ENCODE results near the gene NFYC.

NFYC gene

DNA sequence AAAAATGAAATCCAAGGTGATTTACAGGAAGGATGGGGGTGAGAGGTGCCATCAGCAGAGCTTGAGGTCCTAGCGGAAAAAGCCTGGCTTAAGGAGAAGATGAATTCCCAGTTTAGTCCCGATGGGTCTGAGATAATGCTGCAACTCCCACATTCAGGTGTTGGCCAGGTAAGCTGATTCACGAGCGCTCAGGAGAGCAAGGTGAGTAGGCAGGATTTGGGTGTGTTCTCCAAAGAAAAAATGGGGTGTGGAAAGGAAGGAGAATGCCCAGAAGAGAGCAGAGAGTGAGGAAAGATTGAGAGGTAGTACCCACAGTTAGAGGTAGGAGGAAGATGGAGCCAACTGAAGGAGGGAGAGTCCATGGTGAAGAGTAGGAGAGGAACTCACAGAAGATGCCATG is 38.5 kb upstream of the NFYC start:
- H3K27me3 ChIP-seq (ENCODE audit: control insufficient read depth, insufficient read depth, low read length, poor library complexity, severe bottlenecking) = no peaks in the 10 kb centered on the region
- no peaks in the 10 kb centered on the region for H3K9me3 ChIP-seq (ENCODE audit: control insufficient read depth, low read length)
- no peaks in the 10 kb centered on the region for H3K36me3 ChIP-seq (ENCODE audit: control insufficient read depth, insufficient read depth, low read length)
- peaks cover 25% of the 10 kb centered on the region for H3K4me1 ChIP-seq (ENCODE audit: control insufficient read depth, insufficient read depth, low read length)
- no peak overlapping the region for H3K4me3 ChIP-seq (ENCODE audit: insufficient read depth, low read depth, low read length)
- H3K27ac ChIP-seq (ENCODE audit: insufficient read depth, low read depth, low read length, poor library complexity, severe bottlenecking) = no peak overlapping the region
- 96 to 97% methylated on average over 4 of the region's 4 CpGs for WGBS, 2 experiments

DNA sequence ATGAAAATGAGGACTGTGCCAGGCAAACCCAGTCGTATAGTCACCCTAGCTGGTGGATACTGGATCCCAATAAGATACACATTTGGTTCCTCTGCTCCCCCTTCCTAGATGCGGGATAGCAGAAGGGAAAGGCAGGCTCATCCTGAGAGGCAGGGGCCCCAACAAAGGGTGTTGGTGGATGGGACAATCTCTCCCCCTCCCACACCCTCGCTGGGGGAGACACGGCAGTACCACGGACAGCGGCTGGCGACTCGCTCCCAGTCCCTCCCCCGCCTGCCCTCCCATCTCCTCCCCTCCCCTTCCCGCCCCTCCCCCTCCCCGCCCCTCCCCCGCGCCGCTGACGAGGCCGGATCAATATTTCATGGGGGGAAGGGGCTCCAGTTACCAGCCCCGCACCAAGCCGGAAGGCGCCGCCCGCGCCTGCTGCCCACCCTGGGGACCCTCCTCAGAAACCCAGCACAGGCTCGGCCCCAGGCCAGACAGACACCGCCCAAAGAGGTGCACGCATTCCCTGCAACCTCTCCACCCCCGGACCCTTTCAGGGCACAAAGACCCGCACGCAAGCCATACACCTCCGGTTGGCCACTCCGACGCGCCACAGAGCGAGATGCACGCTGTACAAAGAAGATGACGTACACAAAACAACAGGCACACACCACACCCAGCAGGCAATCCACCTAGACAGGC is 37.5 kb upstream of the NFYC start:
- 7 to 8% methylated on average over 24 to 25 of the region's 35 CpGs for WGBS, 2 experiments
- H3K27me3 ChIP-seq (ENCODE audit: control insufficient read depth, insufficient read depth, low read length, poor library complexity, severe bottlenecking) = no peaks in the 10 kb centered on the region
- peak overlapping the region; percentile 30 for H3K4me3 ChIP-seq (ENCODE audit: insufficient read depth, low read depth, low read length)
- no peak overlapping the region for H3K27ac ChIP-seq (ENCODE audit: insufficient read depth, low read depth, low read length, poor library complexity, severe bottlenecking)
- no peaks in the 10 kb centered on the region for H3K9me3 ChIP-seq (ENCODE audit: control insufficient read depth, low read length)
- no peaks in the 10 kb centered on the region for H3K36me3 ChIP-seq (ENCODE audit: control insufficient read depth, insufficient read depth, low read length)
- H3K4me1 ChIP-seq (ENCODE audit: control insufficient read depth, insufficient read depth, low read length) = peaks cover 27% of the 10 kb centered on the region

DNA sequence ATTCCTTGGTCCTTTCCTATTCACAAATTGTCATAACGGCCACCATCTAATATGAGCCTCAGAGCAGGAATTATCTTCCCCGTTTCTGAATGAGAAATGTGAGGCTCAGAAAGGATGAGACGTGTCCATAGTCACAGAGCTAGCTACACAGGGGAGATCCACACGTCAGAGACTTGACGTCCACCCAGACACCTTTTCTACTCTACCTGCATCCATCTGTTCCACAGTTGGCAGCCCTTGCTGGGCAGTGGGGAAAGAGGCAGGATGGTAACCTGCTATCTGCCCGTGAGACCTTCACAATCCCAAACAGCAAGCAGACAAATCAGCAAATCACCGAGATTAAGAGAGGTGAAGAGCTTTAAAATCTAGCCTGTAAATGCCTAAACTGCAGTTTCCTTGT is 34.5 kb upstream of the NFYC start:
- Histone ChIP-seq H3K27ac (ENCODE audit: insufficient read depth, low read depth, low read length, poor library complexity, severe bottlenecking) (no peak overlapping the region), H3K4me1 (ENCODE audit: control insufficient read depth, insufficient read depth, low read length) (peaks cover 24% of the 10 kb centered on the region), H3K36me3 (ENCODE audit: control insufficient read depth, insufficient read depth, low read length) (no peaks in the 10 kb centered on the region), H3K27me3 (ENCODE audit: control insufficient read depth, insufficient read depth, low read length, poor library complexity, severe bottlenecking) (no peaks in the 10 kb centered on the region), H3K9me3 (ENCODE audit: control insufficient read depth, low read length) (no peaks in the 10 kb centered on the region), H3K4me3 (ENCODE audit: insufficient read depth, low read depth, low read length) (no peak overlapping the region)
- WGBS, 2 experiments = 90 to 96% methylated on average over 7 of the region's 7 CpGs

GRCh38 chr1:40658751-40659648 is 32.5 kb upstream of the NFYC start:
- 91% methylated on average over 16 of the region's 16 CpGs for WGBS, 2 experiments
- H3K4me3 ChIP-seq (ENCODE audit: insufficient read depth, low read depth, low read length) = no peak overlapping the region
- H3K9me3 ChIP-seq (ENCODE audit: control insufficient read depth, low read length) = no peaks in the 10 kb centered on the region
- peaks cover 21% of the 10 kb centered on the region for H3K4me1 ChIP-seq (ENCODE audit: control insufficient read depth, insufficient read depth, low read length)
- H3K27ac ChIP-seq (ENCODE audit: insufficient read depth, low read depth, low read length, poor library complexity, severe bottlenecking) = no peak overlapping the region
- H3K36me3 ChIP-seq (ENCODE audit: control insufficient read depth, insufficient read depth, low read length) = no peaks in the 10 kb centered on the region
- no peaks in the 10 kb centered on the region for H3K27me3 ChIP-seq (ENCODE audit: control insufficient read depth, insufficient read depth, low read length, poor library complexity, severe bottlenecking)

DNA sequence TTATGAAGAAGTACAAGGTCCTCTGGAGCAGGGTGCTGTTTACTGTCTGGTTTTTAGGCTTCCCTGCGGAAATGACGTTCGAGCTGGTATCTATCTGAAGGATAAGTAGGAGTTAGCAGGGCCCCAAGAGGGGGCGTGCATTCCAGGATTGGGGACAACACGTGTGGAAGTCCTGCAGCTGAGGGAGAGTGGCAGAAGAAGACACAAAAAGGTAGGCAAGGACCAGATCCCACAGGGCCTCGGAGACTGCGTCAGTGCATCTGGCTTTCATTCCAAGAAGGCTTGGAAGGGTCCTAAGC is 31.9 kb upstream of the NFYC start:
- Histone ChIP-seq H3K4me3 (ENCODE audit: insufficient read depth, low read depth, low read length) (no peak overlapping the region), H3K36me3 (ENCODE audit: control insufficient read depth, insufficient read depth, low read length) (no peaks in the 10 kb centered on the region), H3K4me1 (ENCODE audit: control insufficient read depth, insufficient read depth, low read length) (peaks cover 22% of the 10 kb centered on the region), H3K27me3 (ENCODE audit: control insufficient read depth, insufficient read depth, low read length, poor library complexity, severe bottlenecking) (no peaks in the 10 kb centered on the region), H3K27ac (ENCODE audit: insufficient read depth, low read depth, low read length, poor library complexity, severe bottlenecking) (no peak overlapping the region), H3K9me3 (ENCODE audit: control insufficient read depth, low read length) (no peaks in the 10 kb centered on the region)
- 77 to 82% methylated on average over 7 of the region's 7 CpGs for WGBS, 2 experiments

GRCh38 chr1:40661678-40662077 is 29.8 kb upstream of the NFYC start:
- H3K36me3 ChIP-seq (ENCODE audit: control insufficient read depth, insufficient read depth, low read length) = no peaks in the 10 kb centered on the region
- no peaks in the 10 kb centered on the region for H3K9me3 ChIP-seq (ENCODE audit: control insufficient read depth, low read length)
- WGBS, 2 experiments = 78 to 81% methylated on average over 5 of the region's 5 CpGs
- no peaks in the 10 kb centered on the region for H3K27me3 ChIP-seq (ENCODE audit: control insufficient read depth, insufficient read depth, low read length, poor library complexity, severe bottlenecking)
- no peak overlapping the region for H3K27ac ChIP-seq (ENCODE audit: insufficient read depth, low read depth, low read length, poor library complexity, severe bottlenecking)
- H3K4me1 ChIP-seq (ENCODE audit: control insufficient read depth, insufficient read depth, low read length) = peaks cover 23% of the 10 kb centered on the region
- no peak overlapping the region for H3K4me3 ChIP-seq (ENCODE audit: insufficient read depth, low read depth, low read length)

- H3K9me3 ChIP-seq (ENCODE audit: control insufficient read depth, low read length) = no peaks in the 10 kb centered on the region
- H3K27me3 ChIP-seq (ENCODE audit: control insufficient read depth, insufficient read depth, low read length, poor library complexity, severe bottlenecking) = no peaks in the 10 kb centered on the region
- H3K27ac ChIP-seq (ENCODE audit: insufficient read depth, low read depth, low read length, poor library complexity, severe bottlenecking) = no peak overlapping the region
- peaks cover 23% of the 10 kb centered on the region for H3K4me1 ChIP-seq (ENCODE audit: control insufficient read depth, insufficient read depth, low read length)
- H3K4me3 ChIP-seq (ENCODE audit: insufficient read depth, low read depth, low read length) = no peak overlapping the region
- WGBS, 2 experiments = 78 to 84% methylated on average over 6 of the region's 6 CpGs
- no peaks in the 10 kb centered on the region for H3K36me3 ChIP-seq (ENCODE audit: control insufficient read depth, insufficient read depth, low read length)
Observed at GRCh38 chr1:40662151-40662550, 29.4 kb upstream of the NFYC start.

DNA sequence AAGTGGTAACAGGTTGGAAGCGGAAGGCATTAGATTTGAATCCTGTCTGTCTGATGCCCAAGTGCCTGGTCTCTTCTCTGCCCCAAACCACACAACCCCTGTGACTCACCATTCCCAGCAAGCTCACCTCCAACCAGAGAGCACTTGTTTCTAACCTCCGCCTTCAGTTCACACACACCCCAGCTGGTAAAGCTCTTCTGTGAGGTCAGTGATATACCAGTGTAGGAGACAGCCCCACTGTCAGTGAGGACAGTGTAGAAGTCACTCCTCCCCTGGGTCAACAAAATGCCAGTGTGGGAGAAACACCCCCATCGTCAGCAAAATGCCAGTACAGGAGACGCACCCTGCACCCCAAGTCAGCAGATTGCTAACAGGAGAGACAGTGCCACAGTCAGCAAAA is 28.6 kb upstream of the NFYC start:
- Histone ChIP-seq H3K27me3 (ENCODE audit: control insufficient read depth, insufficient read depth, low read length, poor library complexity, severe bottlenecking) (no peaks in the 10 kb centered on the region), H3K4me3 (ENCODE audit: insufficient read depth, low read depth, low read length) (no peak overlapping the region), H3K9me3 (ENCODE audit: control insufficient read depth, low read length) (no peaks in the 10 kb centered on the region), H3K4me1 (ENCODE audit: control insufficient read depth, insufficient read depth, low read length) (peaks cover 23% of the 10 kb centered on the region), H3K27ac (ENCODE audit: insufficient read depth, low read depth, low read length, poor library complexity, severe bottlenecking) (no peak overlapping the region), H3K36me3 (ENCODE audit: control insufficient read depth, insufficient read depth, low read length) (no peaks in the 10 kb centered on the region)
- WGBS, 2 experiments = 83 to 89% methylated on average over 4 of the region's 4 CpGs

DNA sequence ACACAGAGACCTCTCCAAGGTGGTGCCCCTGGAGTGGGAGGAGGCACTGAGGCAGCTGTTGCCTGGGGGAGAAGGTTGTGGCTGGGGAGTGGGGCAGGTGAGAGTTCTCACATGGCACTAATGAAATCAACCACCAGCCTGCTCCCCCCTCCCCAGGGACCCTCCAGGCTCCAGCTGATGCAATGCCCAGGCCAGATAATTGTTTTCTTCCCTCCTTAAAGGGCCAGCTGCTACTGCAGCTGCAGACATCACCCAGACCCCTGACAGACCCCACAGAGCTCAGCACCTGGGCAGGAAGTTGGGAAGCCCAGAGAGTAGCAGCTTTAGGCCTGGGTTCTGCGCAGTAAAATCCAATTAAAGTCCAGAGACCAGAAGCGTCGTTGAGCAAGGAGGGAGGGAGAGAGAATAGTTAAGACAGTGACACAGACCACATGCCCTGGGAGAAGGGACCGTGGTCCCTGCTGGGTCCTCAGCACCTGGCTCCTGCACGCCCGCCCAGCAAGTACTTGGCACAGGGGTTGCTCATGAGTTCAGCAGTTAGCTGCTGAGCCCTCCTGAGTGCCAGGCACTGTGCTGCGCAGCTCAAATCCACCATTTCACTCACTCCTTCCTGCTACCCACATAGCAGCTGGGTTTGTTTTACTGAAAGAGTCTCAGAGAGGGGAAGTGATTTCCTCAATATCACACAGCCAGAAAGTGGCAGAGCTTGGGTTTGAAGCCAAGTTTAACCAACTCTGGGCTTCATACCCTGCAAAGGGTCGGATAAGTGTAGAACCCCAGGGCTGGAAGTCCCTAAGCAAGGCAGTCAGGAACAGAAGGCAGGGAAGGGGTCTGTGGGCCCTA is 28.0 kb upstream of the NFYC start:
- no peaks in the 10 kb centered on the region for H3K27me3 ChIP-seq (ENCODE audit: control insufficient read depth, insufficient read depth, low read length, poor library complexity, severe bottlenecking)
- no peaks in the 10 kb centered on the region for H3K9me3 ChIP-seq (ENCODE audit: control insufficient read depth, low read length)
- peaks cover 23% of the 10 kb centered on the region for H3K4me1 ChIP-seq (ENCODE audit: control insufficient read depth, insufficient read depth, low read length)
- WGBS, 2 experiments = 72 to 76% methylated on average over 8 of the region's 8 CpGs
- H3K36me3 ChIP-seq (ENCODE audit: control insufficient read depth, insufficient read depth, low read length) = no peaks in the 10 kb centered on the region
- H3K4me3 ChIP-seq (ENCODE audit: insufficient read depth, low read depth, low read length) = no peak overlapping the region
- no peak overlapping the region for H3K27ac ChIP-seq (ENCODE audit: insufficient read depth, low read depth, low read length, poor library complexity, severe bottlenecking)

DNA sequence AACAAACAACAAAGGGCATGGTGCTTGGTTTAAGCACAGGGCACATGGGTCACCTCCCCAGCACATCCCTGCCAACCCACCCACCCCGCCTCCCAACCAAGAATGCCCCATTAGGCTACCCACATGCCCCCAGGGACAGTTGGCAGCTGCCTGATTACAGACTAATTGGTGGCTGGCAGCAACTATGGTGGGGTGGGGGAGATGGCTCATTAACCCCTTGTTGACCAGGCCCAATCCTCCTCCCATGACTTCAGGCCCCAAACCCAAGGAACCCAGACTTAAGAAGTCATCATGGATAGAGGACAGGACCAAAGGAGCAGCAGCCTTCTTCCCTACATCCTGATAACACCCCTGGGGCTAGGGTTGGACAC is 27.4 kb upstream of the NFYC start:
- no peak overlapping the region for H3K27ac ChIP-seq (ENCODE audit: insufficient read depth, low read depth, low read length, poor library complexity, severe bottlenecking)
- peak overlapping the region; percentile 58 for H3K4me3 ChIP-seq (ENCODE audit: insufficient read depth, low read depth, low read length)
- WGBS, 2 experiments = 81 to 89% methylated on average over 1 of the region's 1 CpG
- H3K27me3 ChIP-seq (ENCODE audit: control insufficient read depth, insufficient read depth, low read length, poor library complexity, severe bottlenecking) = no peaks in the 10 kb centered on the region
- H3K9me3 ChIP-seq (ENCODE audit: control insufficient read depth, low read length) = no peaks in the 10 kb centered on the region
- peaks cover 19% of the 10 kb centered on the region for H3K4me1 ChIP-seq (ENCODE audit: control insufficient read depth, insufficient read depth, low read length)
- no peaks in the 10 kb centered on the region for H3K36me3 ChIP-seq (ENCODE audit: control insufficient read depth, insufficient read depth, low read length)

All from ectodermal cell (in vitro differentiated cells).